Measurements from ENCODE around the gene SLC37A1.
"Not testable (repeated sequence)": the region's sequence is repeated elsewhere in the genome, so short reads cannot be mapped to it uniquely, and the experiment has no call there.

The SLC37A1 gene

GRCh38 chr21:42616446-42616845 is 102.8 kb downstream of the SLC37A1 start:
- no peak for DNase-seq (ENCODE audit: low read depth, low spot score)

GRCh38 chr21:42616941-42617340 is 103.3 kb downstream of the SLC37A1 start:
- DNase-seq (ENCODE audit: low read depth, low spot score), result no peak

GRCh38 chr21:42617486-42617885 is 103.8 kb downstream of the SLC37A1 start:
- no peak for DNase-seq (ENCODE audit: low read depth, low spot score)

- no peak for DNase-seq (ENCODE audit: low read depth, low spot score)
These were observed 105.1 kb downstream of the SLC37A1 start for GRCh38 chr21:42618707-42619102.

GRCh38 chr21:42619166-42619565 is 105.5 kb downstream of the SLC37A1 start:
- no peak for DNase-seq (ENCODE audit: low read depth, low spot score)

GRCh38 chr21:42619841-42620240 is 106.2 kb downstream of the SLC37A1 start:
- DNase-seq (ENCODE audit: low read depth, low spot score), result no peak

GRCh38 chr21:42621166-42621818 is 107.6 kb downstream of the SLC37A1 start:
- DNase-seq (ENCODE audit: low read depth, low spot score), result no peak

GRCh38 chr21:42621819-42622177 is 108.1 kb downstream of the SLC37A1 start:
- no peak for DNase-seq (ENCODE audit: low read depth, low spot score)

GRCh38 chr21:42622284-42622683 is 108.6 kb downstream of the SLC37A1 start:
- DNase-seq (ENCODE audit: low read depth, low spot score), result no peak

GRCh38 chr21:42623694-42624093 is 110.0 kb downstream of the SLC37A1 start:
- DNase-seq (ENCODE audit: low read depth, low spot score), result no peak

GRCh38 chr21:42624095-42624790 is 110.6 kb downstream of the SLC37A1 start:
- no peak for DNase-seq (ENCODE audit: low read depth, low spot score)

- DNase-seq (ENCODE audit: low read depth, low spot score), result no peak
These were observed 111.3 kb downstream of the SLC37A1 start for GRCh38 chr21:42624936-42625335.

- DNase-seq (ENCODE audit: low read depth, low spot score), result no peak
These were observed 112.5 kb downstream of the SLC37A1 start for GRCh38 chr21:42626171-42626570.

GRCh38 chr21:42627527-42628289 is 114.1 kb downstream of the SLC37A1 start:
- DNase-seq (ENCODE audit: low read depth, low spot score), result no peak

- not testable (repeated sequence) for DNase-seq (ENCODE audit: low read depth, low spot score)
These were observed 114.9 kb downstream of the SLC37A1 start for GRCh38 chr21:42628466-42629061.

- no peak for DNase-seq (ENCODE audit: low read depth, low spot score)
These were observed 116.4 kb downstream of the SLC37A1 start for GRCh38 chr21:42629933-42630589.

GRCh38 chr21:42630626-42631025 is 117.0 kb downstream of the SLC37A1 start:
- DNase-seq (ENCODE audit: low read depth, low spot score), result no peak
